Endothelial cell (in vitro differentiated cells): ENCODE results near the gene IL34. TPM values are rescaled to one million over a fixed set of nuclear protein-coding genes. Genes with fewer than 3 reads are reported as not detected.
"Not testable (repeated sequence)": the region's sequence is repeated elsewhere in the genome, so short reads cannot be mapped to it uniquely, and the experiment has no call there.

ENCODE experiments used
- DNase-seq: peaks from one replicate; pipeline ENCODE4 v3.0.0; 2021; ENCODE audit warnings: low spot score
- H3K27ac Mint-ChIP-seq: one replicate; pipeline ENCODE4 v1.8.0; 2021; ENCODE audit warnings: mixed read lengths, inconsistent platforms; ENCODE audit not compliant: unreplicated experiment
- H3K27me3 Mint-ChIP-seq: one replicate; pipeline ENCODE4 v1.8.0; 2021; ENCODE audit warnings: mild to moderate bottlenecking, moderate library complexity, mixed read lengths, inconsistent platforms; ENCODE audit not compliant: unreplicated experiment
- H3K36me3 Mint-ChIP-seq: one replicate; pipeline ENCODE4 v1.8.0; 2021; ENCODE audit warnings: mild to moderate bottlenecking, low read depth, mixed read lengths, inconsistent platforms; ENCODE audit not compliant: unreplicated experiment
- H3K4me1 Mint-ChIP-seq: one replicate; pipeline ENCODE4 v1.8.0; 2021; ENCODE audit warnings: mild to moderate bottlenecking, mixed read lengths, inconsistent platforms; ENCODE audit not compliant: unreplicated experiment
- H3K4me3 Mint-ChIP-seq: one replicate; pipeline ENCODE4 v1.8.0; 2021; ENCODE audit warnings: mild to moderate bottlenecking, mixed read lengths, inconsistent platforms; ENCODE audit not compliant: unreplicated experiment
- H3K9me3 Mint-ChIP-seq: one replicate; pipeline ENCODE4 v1.8.0; 2021; ENCODE audit warnings: mixed read lengths, inconsistent platforms; ENCODE audit not compliant: unreplicated experiment
- total RNA-seq: library from RNA; stranded (reverse); fragmentation: NEBNext Ultra II Directional; extraction: Animal tissue kit (Norgen Biotek cat#: 25700); gene quantifications from one replicate; pipeline ENCODE4 v1.2.1, GENCODE V29; 2021; ENCODE audit not compliant: unreplicated experiment
- TF ChIP-seq, protein P1 (sequence below): fragments of 200-600 bp; sonication (generic); IDR thresholded peaks from one replicate; pipeline ENCODE4 v1.5.0; 2021; ENCODE audit warnings: antibody characterized with exemption; ENCODE audit not compliant: unreplicated experiment

The IL34 gene
- total RNA-seq, 1 donor from 2014 or later = 1.6 TPM

DNA sequence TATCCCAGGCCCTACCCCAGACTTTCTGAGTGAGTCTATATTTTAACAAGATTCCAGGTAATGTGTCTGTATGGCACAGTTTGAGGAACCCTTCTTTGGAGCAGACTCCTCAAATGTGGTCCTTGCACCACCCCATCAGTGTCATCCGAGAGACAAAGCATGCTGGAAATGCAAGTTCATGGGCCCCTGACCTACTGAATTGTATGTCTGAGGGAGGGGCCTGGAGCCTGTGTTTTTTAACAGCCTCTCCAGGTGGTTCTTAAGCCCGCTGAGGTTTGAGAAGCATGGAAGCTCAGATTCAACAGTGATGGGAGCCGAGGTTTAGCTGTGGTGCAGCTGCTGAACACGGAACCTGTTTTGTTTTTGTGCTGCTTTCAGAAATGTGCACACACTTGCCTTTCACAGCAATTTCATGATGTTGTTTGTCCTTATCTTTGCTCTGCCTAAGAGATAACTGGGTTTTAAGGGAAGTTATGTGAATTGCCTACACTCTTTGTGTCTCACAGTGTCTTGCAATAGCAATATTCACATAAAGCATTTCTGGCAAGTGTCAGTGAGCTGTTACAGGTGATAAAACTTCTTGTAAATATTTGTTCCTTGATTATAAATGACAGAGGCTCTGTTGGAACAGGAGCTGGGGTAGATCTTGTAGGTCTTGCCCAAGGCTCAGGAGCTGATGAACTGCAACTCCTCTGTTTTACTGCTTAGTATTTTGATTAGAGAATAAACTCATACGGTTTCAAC is 32.0 kb upstream of the IL34 start:
- DNase-seq = no peak
- Mint-ChIP-seq H3K4me1 (peaks cover 12% of the 10 kb centered on the region), H3K36me3 (no peaks in the 10 kb centered on the region), H3K9me3 (no peaks in the 10 kb centered on the region), H3K27ac (no peak overlapping the region), H3K27me3 (peaks cover 2% of the 10 kb centered on the region), H3K4me3 (no peak overlapping the region)
- TF ChIP-seq, protein P1, sequence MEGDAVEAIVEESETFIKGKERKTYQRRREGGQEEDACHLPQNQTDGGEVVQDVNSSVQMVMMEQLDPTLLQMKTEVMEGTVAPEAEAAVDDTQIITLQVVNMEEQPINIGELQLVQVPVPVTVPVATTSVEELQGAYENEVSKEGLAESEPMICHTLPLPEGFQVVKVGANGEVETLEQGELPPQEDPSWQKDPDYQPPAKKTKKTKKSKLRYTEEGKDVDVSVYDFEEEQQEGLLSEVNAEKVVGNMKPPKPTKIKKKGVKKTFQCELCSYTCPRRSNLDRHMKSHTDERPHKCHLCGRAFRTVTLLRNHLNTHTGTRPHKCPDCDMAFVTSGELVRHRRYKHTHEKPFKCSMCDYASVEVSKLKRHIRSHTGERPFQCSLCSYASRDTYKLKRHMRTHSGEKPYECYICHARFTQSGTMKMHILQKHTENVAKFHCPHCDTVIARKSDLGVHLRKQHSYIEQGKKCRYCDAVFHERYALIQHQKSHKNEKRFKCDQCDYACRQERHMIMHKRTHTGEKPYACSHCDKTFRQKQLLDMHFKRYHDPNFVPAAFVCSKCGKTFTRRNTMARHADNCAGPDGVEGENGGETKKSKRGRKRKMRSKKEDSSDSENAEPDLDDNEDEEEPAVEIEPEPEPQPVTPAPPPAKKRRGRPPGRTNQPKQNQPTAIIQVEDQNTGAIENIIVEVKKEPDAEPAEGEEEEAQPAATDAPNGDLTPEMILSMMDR = no peak

DNA sequence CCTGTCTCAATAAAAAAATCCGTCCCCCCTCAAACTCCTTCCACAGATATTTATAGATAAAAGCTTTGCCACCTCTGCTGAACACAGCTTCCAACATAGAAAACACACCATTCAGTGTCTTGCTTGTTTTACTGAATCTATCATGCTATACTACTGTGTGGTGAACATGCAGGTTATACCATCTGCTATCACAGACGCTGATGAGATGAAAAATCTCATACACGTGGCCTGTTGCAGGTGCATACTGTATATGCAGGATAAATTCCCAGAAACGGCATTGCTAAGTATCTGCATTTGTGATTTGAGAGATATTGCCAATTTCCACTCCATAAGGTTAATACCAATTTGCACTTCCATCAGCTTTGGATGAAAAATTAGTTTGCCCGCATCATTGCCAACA is 30.4 kb upstream of the IL34 start:
- H3K9me3 Mint-ChIP-seq = no peaks in the 10 kb centered on the region
- no peak overlapping the region for H3K4me3 Mint-ChIP-seq
- no peak for DNase-seq
- H3K27me3 Mint-ChIP-seq = peaks cover 11% of the 10 kb centered on the region
- TF ChIP-seq, protein P1 = no peak
- peaks cover 21% of the 10 kb centered on the region for H3K4me1 Mint-ChIP-seq
- H3K36me3 Mint-ChIP-seq = no peaks in the 10 kb centered on the region
- H3K27ac Mint-ChIP-seq = no peak overlapping the region

DNA sequence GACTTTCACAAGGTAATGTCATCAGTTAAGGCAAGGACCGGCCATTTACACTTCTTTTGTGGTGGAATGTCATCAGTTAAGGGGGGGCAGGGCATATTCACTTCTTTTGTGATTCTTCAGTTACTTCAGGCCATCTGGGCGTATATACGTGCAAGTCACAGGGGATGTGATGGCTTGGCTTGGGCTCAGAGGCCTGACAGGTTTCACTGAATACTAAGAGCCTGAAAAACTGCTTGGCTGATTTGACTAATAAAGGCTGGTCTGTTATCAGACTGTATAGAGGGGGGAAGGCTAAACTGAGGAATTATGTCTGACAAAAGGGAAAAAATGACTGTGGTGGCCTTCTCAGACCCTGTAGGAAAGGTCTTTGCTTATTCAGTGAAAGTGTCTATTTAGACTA is 24.5 kb upstream of the IL34 start:
- H3K27ac Mint-ChIP-seq, H3K9me3 Mint-ChIP-seq, H3K36me3 Mint-ChIP-seq, H3K4me3 Mint-ChIP-seq, DNase-seq: not testable (repeated sequence)
- Mint-ChIP-seq H3K4me1 (peaks cover 27% of the 10 kb centered on the region), H3K27me3 (peaks cover 12% of the 10 kb centered on the region)

DNA sequence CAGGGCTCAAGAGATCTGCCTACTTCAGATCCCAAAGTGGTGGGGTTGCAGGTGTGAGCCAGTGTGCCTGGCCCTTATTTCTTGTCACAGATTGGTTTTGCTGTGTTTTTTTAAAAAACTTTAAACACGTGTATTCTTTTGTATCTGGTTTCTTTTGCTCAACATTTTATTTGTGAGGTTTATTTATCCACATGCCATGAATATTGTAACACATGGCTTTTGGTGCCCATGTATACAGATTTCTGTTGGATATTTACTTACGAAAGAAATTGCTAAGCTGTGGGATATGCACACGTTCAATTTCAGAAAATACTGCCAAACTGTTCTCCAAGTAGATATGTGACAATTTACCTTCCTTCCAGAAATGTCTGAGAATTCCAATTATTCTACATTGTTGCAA is 18.7 kb upstream of the IL34 start:
- H3K36me3 Mint-ChIP-seq = peaks cover 3% of the 10 kb centered on the region
- no peaks in the 10 kb centered on the region for H3K4me1 Mint-ChIP-seq
- no peak for DNase-seq

DNA sequence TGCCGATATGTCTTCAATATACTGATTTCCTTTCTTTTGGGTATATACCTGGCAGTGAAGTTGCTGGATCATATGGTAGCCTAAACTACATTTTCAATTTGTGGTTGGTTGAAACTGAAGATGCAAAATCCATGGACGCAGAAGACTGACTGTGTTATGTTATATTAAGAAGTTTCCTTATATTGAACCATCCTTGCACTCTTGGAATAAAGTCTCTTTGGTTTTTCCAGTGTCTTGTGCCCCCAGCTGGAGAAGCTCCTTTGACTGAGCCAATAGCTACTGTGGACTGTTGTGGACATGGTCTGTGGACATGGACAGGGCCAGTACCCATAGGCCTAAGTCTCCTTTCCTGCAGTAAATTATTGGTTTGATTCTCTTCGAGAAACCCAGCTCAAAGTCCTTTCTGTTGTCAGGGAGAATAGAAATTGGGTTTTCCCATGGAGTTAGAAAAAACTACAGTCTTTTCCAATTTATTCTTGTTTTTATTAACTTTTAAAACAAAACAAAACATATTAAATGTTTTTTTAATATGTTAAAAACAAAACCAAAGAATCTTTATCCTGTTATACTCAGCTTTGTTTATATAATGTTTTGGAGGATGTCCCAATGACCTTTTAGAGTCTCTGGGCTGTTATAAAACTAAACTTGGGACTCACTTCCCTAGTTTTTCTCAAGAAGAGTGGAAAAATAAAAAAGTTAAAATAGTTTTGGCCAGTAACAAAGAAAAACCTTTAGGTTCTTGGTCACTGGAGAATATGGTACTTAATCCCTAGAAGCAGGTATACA is 15.2 kb upstream of the IL34 start:
- no peak for DNase-seq
- peaks cover 8% of the 10 kb centered on the region for H3K4me1 Mint-ChIP-seq
- TF ChIP-seq, protein P1 = no peak
- H3K4me3 Mint-ChIP-seq = no peak overlapping the region
- H3K27me3 Mint-ChIP-seq = peaks cover 1% of the 10 kb centered on the region
- H3K27ac Mint-ChIP-seq = no peak overlapping the region
- H3K9me3 Mint-ChIP-seq = no peaks in the 10 kb centered on the region
- no peaks in the 10 kb centered on the region for H3K36me3 Mint-ChIP-seq

More for the DNA sequence above, 18.7 kb upstream of the IL34 start:
- H3K4me3 Mint-ChIP-seq = no peak overlapping the region
- H3K27me3 Mint-ChIP-seq = no peaks in the 10 kb centered on the region
- no peak overlapping the region for H3K27ac Mint-ChIP-seq
- TF ChIP-seq, protein P1 = no peak
- H3K9me3 Mint-ChIP-seq = no peaks in the 10 kb centered on the region
